ENCODE data around the gene CXCR5.

GRCh38 chr11:118918686-118919280 is 35.1 kb downstream of the CXCR5 start:
- TF ChIP-seq POLR2A (IDR thresholded peaks at IDR 0.05) (no peak), CTCF (IDR thresholded peaks at IDR 0.05) (no peak)

All from Peyer's patch (tissue), 4 donors.